ENCODE measurements around the gene NRG2.

Gene NRG2

GRCh38 chr5:140041099-140041491 lies 2.0 kb downstream of the NRG2 start:
- H2AK5ac ChIP-seq (ENCODE audit: low read length), result no peak overlapping the region
- no peaks in the 10 kb centered on the region for H3K79me2 ChIP-seq (ENCODE audit: control insufficient read depth, insufficient read depth, low read length)
- WGBS (ENCODE audit: extremely low coverage, insufficient coverage, low lambda C conversion rate), result no CpG with 5 or more reads among the region's 4 CpGs
- H3K27me3 ChIP-seq (ENCODE audit: insufficient read depth, low read length, poor library complexity), result peaks cover 44% of the 10 kb centered on the region
- no peak overlapping the region for H3K9ac ChIP-seq (ENCODE audit: low read length)
- no peaks in the 10 kb centered on the region for H3K36me3 ChIP-seq (ENCODE audit: control insufficient read depth, insufficient read depth, low read length)
- H3K4me2 ChIP-seq (ENCODE audit: low read length), result no peak overlapping the region
- H2BK5ac ChIP-seq (ENCODE audit: low read length), result no peak overlapping the region
- no peak overlapping the region for H3K18ac ChIP-seq (ENCODE audit: low read length)
- H3K4me1 ChIP-seq (ENCODE audit: control insufficient read depth, low read depth, low read length), result no peaks in the 10 kb centered on the region
- H3K4me3 ChIP-seq (ENCODE audit: low read length), result no peak overlapping the region
- H4K8ac ChIP-seq (ENCODE audit: low read depth, low read length), result no peak overlapping the region
- H4K5ac ChIP-seq (ENCODE audit: low read length), result no peak overlapping the region
- H3K56ac ChIP-seq (ENCODE audit: low read length), result no peak overlapping the region
- H2BK15ac ChIP-seq (replicated peaks; ENCODE audit: low read depth), result no peak overlapping the region
- H3K23ac ChIP-seq (ENCODE audit: low read length), result no peak overlapping the region
- DNase-seq, result no peak
- no peak overlapping the region for H3K4ac ChIP-seq (ENCODE audit: low read depth, low read length)
- no peak overlapping the region for H2BK120ac ChIP-seq (ENCODE audit: low read depth, low read length)
- no peaks in the 10 kb centered on the region for H3K79me1 ChIP-seq (ENCODE audit: low read length)
- no peak overlapping the region for H3K27ac ChIP-seq (ENCODE audit: low read depth, low read length)

GRCh38 chr5:140040358-140040757 lies 2.7 kb downstream of the NRG2 start:
- WGBS (ENCODE audit: extremely low coverage, insufficient coverage, low lambda C conversion rate), result no CpG with 5 or more reads among the region's 1 CpG
- Histone ChIP-seq H3K79me2 (ENCODE audit: control insufficient read depth, insufficient read depth, low read length) (no peaks in the 10 kb centered on the region), H3K4me2 (ENCODE audit: low read length) (no peak overlapping the region), H3K56ac (ENCODE audit: low read length) (no peak overlapping the region), H3K9ac (ENCODE audit: low read length) (no peak overlapping the region), H3K27ac (ENCODE audit: low read depth, low read length) (no peak overlapping the region), H2BK15ac (replicated peaks; ENCODE audit: low read depth) (no peak overlapping the region), H3K79me1 (ENCODE audit: low read length) (no peaks in the 10 kb centered on the region), H3K27me3 (ENCODE audit: insufficient read depth, low read length, poor library complexity) (peaks cover 44% of the 10 kb centered on the region), H3K18ac (ENCODE audit: low read length) (no peak overlapping the region), H2BK5ac (ENCODE audit: low read length) (no peak overlapping the region), H3K4ac (ENCODE audit: low read depth, low read length) (no peak overlapping the region), H3K36me3 (ENCODE audit: control insufficient read depth, insufficient read depth, low read length) (no peaks in the 10 kb centered on the region), H3K23ac (ENCODE audit: low read length) (no peak overlapping the region), H2BK120ac (ENCODE audit: low read depth, low read length) (no peak overlapping the region), H2AK5ac (ENCODE audit: low read length) (no peak overlapping the region), H4K5ac (ENCODE audit: low read length) (no peak overlapping the region), H4K8ac (ENCODE audit: low read depth, low read length) (no peak overlapping the region), H3K4me3 (ENCODE audit: low read length) (no peak overlapping the region), H3K4me1 (ENCODE audit: control insufficient read depth, low read depth, low read length) (no peaks in the 10 kb centered on the region)
- DNase-seq, result no peak

GRCh38 chr5:140039561-140039960 lies 3.5 kb downstream of the NRG2 start:
- Histone ChIP-seq H3K4me1 (ENCODE audit: control insufficient read depth, low read depth, low read length) (no peaks in the 10 kb centered on the region), H3K4me3 (ENCODE audit: low read length) (no peak overlapping the region), H4K5ac (ENCODE audit: low read length) (no peak overlapping the region), H3K4me2 (ENCODE audit: low read length) (no peak overlapping the region), H3K9ac (ENCODE audit: low read length) (no peak overlapping the region), H3K27ac (ENCODE audit: low read depth, low read length) (no peak overlapping the region), H2BK5ac (ENCODE audit: low read length) (no peak overlapping the region), H3K23ac (ENCODE audit: low read length) (no peak overlapping the region), H4K8ac (ENCODE audit: low read depth, low read length) (no peak overlapping the region), H3K27me3 (ENCODE audit: insufficient read depth, low read length, poor library complexity) (peaks cover 38% of the 10 kb centered on the region), H2BK15ac (replicated peaks; ENCODE audit: low read depth) (no peak overlapping the region), H3K36me3 (ENCODE audit: control insufficient read depth, insufficient read depth, low read length) (no peaks in the 10 kb centered on the region), H3K79me1 (ENCODE audit: low read length) (no peaks in the 10 kb centered on the region), H3K79me2 (ENCODE audit: control insufficient read depth, insufficient read depth, low read length) (no peaks in the 10 kb centered on the region), H2BK120ac (ENCODE audit: low read depth, low read length) (no peak overlapping the region), H3K18ac (ENCODE audit: low read length) (no peak overlapping the region), H3K4ac (ENCODE audit: low read depth, low read length) (no peak overlapping the region), H2AK5ac (ENCODE audit: low read length) (no peak overlapping the region), H3K56ac (ENCODE audit: low read length) (no peak overlapping the region)
- no peak for DNase-seq
- WGBS (ENCODE audit: extremely low coverage, insufficient coverage, low lambda C conversion rate), result no CpG with 5 or more reads among the region's 4 CpGs

GRCh38 chr5:140038373-140038957 lies 4.6 kb downstream of the NRG2 start:
- H3K79me2 ChIP-seq (ENCODE audit: control insufficient read depth, insufficient read depth, low read length), result no peaks in the 10 kb centered on the region
- H3K18ac ChIP-seq (ENCODE audit: low read length), result no peak overlapping the region
- H2BK15ac ChIP-seq (replicated peaks; ENCODE audit: low read depth), result no peak overlapping the region
- H2AK5ac ChIP-seq (ENCODE audit: low read length), result no peak overlapping the region
- H3K56ac ChIP-seq (ENCODE audit: low read length), result no peak overlapping the region
- no peak overlapping the region for H3K23ac ChIP-seq (ENCODE audit: low read length)
- WGBS (ENCODE audit: extremely low coverage, insufficient coverage, low lambda C conversion rate), result no CpG with 5 or more reads among the region's 7 CpGs
- H3K36me3 ChIP-seq (ENCODE audit: control insufficient read depth, insufficient read depth, low read length), result no peaks in the 10 kb centered on the region
- H3K27me3 ChIP-seq (ENCODE audit: insufficient read depth, low read length, poor library complexity), result peaks cover 31% of the 10 kb centered on the region
- no peak overlapping the region for H3K4me3 ChIP-seq (ENCODE audit: low read length)
- no peak overlapping the region for H4K5ac ChIP-seq (ENCODE audit: low read length)
- H4K8ac ChIP-seq (ENCODE audit: low read depth, low read length), result no peak overlapping the region
- H3K4me2 ChIP-seq (ENCODE audit: low read length), result no peak overlapping the region
- no peak overlapping the region for H3K4ac ChIP-seq (ENCODE audit: low read depth, low read length)
- H3K4me1 ChIP-seq (ENCODE audit: control insufficient read depth, low read depth, low read length), result no peaks in the 10 kb centered on the region
- no peak overlapping the region for H2BK5ac ChIP-seq (ENCODE audit: low read length)
- H3K27ac ChIP-seq (ENCODE audit: low read depth, low read length), result no peak overlapping the region
- no peaks in the 10 kb centered on the region for H3K79me1 ChIP-seq (ENCODE audit: low read length)
- H3K9ac ChIP-seq (ENCODE audit: low read length), result no peak overlapping the region
- no peak overlapping the region for H2BK120ac ChIP-seq (ENCODE audit: low read depth, low read length)
- peak; percentile 93 for DNase-seq

GRCh38 chr5:140037012-140037411 lies 6.1 kb downstream of the NRG2 start:
- Histone ChIP-seq H2BK120ac (ENCODE audit: low read depth, low read length) (no peak overlapping the region), H3K4me2 (ENCODE audit: low read length) (no peak overlapping the region), H3K23ac (ENCODE audit: low read length) (no peak overlapping the region), H3K4ac (ENCODE audit: low read depth, low read length) (no peak overlapping the region), H4K8ac (ENCODE audit: low read depth, low read length) (no peak overlapping the region), H3K27ac (ENCODE audit: low read depth, low read length) (no peak overlapping the region), H3K27me3 (ENCODE audit: insufficient read depth, low read length, poor library complexity) (peaks cover 26% of the 10 kb centered on the region), H4K5ac (ENCODE audit: low read length) (no peak overlapping the region), H2BK5ac (ENCODE audit: low read length) (no peak overlapping the region), H3K79me2 (ENCODE audit: control insufficient read depth, insufficient read depth, low read length) (no peaks in the 10 kb centered on the region), H3K4me3 (ENCODE audit: low read length) (no peak overlapping the region), H3K9ac (ENCODE audit: low read length) (no peak overlapping the region), H3K56ac (ENCODE audit: low read length) (no peak overlapping the region), H3K79me1 (ENCODE audit: low read length) (no peaks in the 10 kb centered on the region), H3K18ac (ENCODE audit: low read length) (no peak overlapping the region), H3K36me3 (ENCODE audit: control insufficient read depth, insufficient read depth, low read length) (no peaks in the 10 kb centered on the region), H2BK15ac (replicated peaks; ENCODE audit: low read depth) (no peak overlapping the region), H3K4me1 (ENCODE audit: control insufficient read depth, low read depth, low read length) (no peaks in the 10 kb centered on the region), H2AK5ac (ENCODE audit: low read length) (peak overlapping the region; percentile 27)
- DNase-seq, result no peak
- no CpG with 5 or more reads among the region's 4 CpGs for WGBS (ENCODE audit: extremely low coverage, insufficient coverage, low lambda C conversion rate)

- Histone ChIP-seq H3K23ac (ENCODE audit: low read length) (no peak overlapping the region), H4K8ac (ENCODE audit: low read depth, low read length) (no peak overlapping the region), H2BK120ac (ENCODE audit: low read depth, low read length) (no peak overlapping the region), H2BK5ac (ENCODE audit: low read length) (no peak overlapping the region), H3K9ac (ENCODE audit: low read length) (no peak overlapping the region), H4K5ac (ENCODE audit: low read length) (no peak overlapping the region), H2BK15ac (replicated peaks; ENCODE audit: low read depth) (no peak overlapping the region), H3K79me2 (ENCODE audit: control insufficient read depth, insufficient read depth, low read length) (no peaks in the 10 kb centered on the region), H2AK5ac (ENCODE audit: low read length) (no peak overlapping the region), H3K4me2 (ENCODE audit: low read length) (no peak overlapping the region), H3K18ac (ENCODE audit: low read length) (no peak overlapping the region), H3K4me3 (ENCODE audit: low read length) (no peak overlapping the region), H3K27ac (ENCODE audit: low read depth, low read length) (no peak overlapping the region), H3K56ac (ENCODE audit: low read length) (no peak overlapping the region), H3K36me3 (ENCODE audit: control insufficient read depth, insufficient read depth, low read length) (no peaks in the 10 kb centered on the region), H3K4me1 (ENCODE audit: control insufficient read depth, low read depth, low read length) (no peaks in the 10 kb centered on the region), H3K27me3 (ENCODE audit: insufficient read depth, low read length, poor library complexity) (peaks cover 17% of the 10 kb centered on the region), H3K79me1 (ENCODE audit: low read length) (no peaks in the 10 kb centered on the region), H3K4ac (ENCODE audit: low read depth, low read length) (no peak overlapping the region)
- WGBS (ENCODE audit: extremely low coverage, insufficient coverage, low lambda C conversion rate), result no CpG with 5 or more reads among the region's 2 CpGs
- DNase-seq, result peak; percentile 15
Measured at GRCh38 chr5:140035881-140036280, 7.2 kb downstream of the NRG2 start.

All from mesendoderm (in vitro differentiated cells).